Right lobe of liver (tissue), 4 donors: ENCODE results near the gene ECHDC3.

ENCODE experiments used
- CTCF ChIP-seq, 4 donors: fragments of 200-600 bp in 3 of 4; fragments of 450-650 bp in 1 of 4; IDR thresholded peaks; one replicate each; pipeline versions ENCODE4 v1.5.1 to v1.8.0; 2016 to 2022; ENCODE audit warnings: antibody characterized with exemption in 4 of 4, mild to moderate bottlenecking in 2 of 4
- POLR2A ChIP-seq: fragments of 450-650 bp; IDR thresholded peaks from one replicate; pipeline ENCODE4 v1.6.1; 2017; ENCODE audit warnings: antibody characterized with exemption, mild to moderate bottlenecking
- donor health status: DM: no; HTN: no; CAD: no.
- donor health status: DM: no; HTN: no; CAD: no.
- donor health status: DM: no; HTN: yes; CAD: no.

- no peak for TF ChIP-seq CTCF (IDR thresholded peaks at IDR 0.05)
- TF ChIP-seq POLR2A: no peak
Observed at GRCh38 chr10:11742779-11743298, 657 bp downstream of the ECHDC3 start.
